ENCODE data around the gene LRP1B.

GRCh38 chr2:141021611-141022010, 1109.2 kb downstream of the LRP1B start:
- no peak for TF ChIP-seq GATA2 (IDR thresholded peaks at IDR 0.05; ENCODE audit: low read depth, low read length)
- no peak for TF ChIP-seq GATA3 (IDR thresholded peaks at IDR 0.05; ENCODE audit: low read depth, low read length)
